Endothelial cell of umbilical vein (primary cell): ENCODE data around the gene P2RX3. TPM values are rescaled to one million over a fixed set of nuclear protein-coding genes. Genes with fewer than 3 reads are reported as not detected.

Experiments
- BruUV-seq: library from RNA; stranded (reverse); fragments of 400-500 nt; replicated peaks from 2 replicates; lab custom pipeline; 2021; lab: Mats Ljungman, UMichigan
- CTCF ChIA-PET: fragments of 300-600, 350-600 bp; sonication (Branson Sonifier 250); formaldehyde crosslinking; loops from one replicate; lab custom pipeline; 2021; ENCODE audit warnings: antibody characterized with exemption, inconsistent platforms; lab: Charles Lee
- POLR2A ChIA-PET: fragments of 300-600, 350-600 bp; sonication (Branson Sonifier 250); formaldehyde crosslinking; loops from one replicate; lab custom pipeline; 2021; ENCODE audit warnings: antibody characterized with exemption, inconsistent platforms; lab: Charles Lee
- DNase-seq: peaks from one replicate; pipeline ENCODE4 v3.0.0-alpha.2; 2011; ENCODE audit warnings: low read depth, low spot score
- FAIRE-seq: peaks from 2 replicates; lab custom pipeline; 2011; peaks lifted over from hg19 to GRCh38; lab: Jason Lieb, UNC
- H2AFZ ChIP-seq: 2 replicates; pipeline ENCODE4 v1.6.0; 2012; ENCODE audit warnings: low read depth, low read length, control low read depth, inconsistent platforms
- H3K27ac ChIP-seq: 2 replicates; pipeline ENCODE4 v1.5.1; 2011; ENCODE audit warnings: low read depth, mild to moderate bottlenecking, control low read depth, low read length, moderate library complexity; ENCODE audit not compliant: insufficient read depth
- H3K27me3 ChIP-seq, 2 experiments: 2 replicates each; pipeline versions ENCODE4 v1.6.0 to v1.6.1; 2011; ENCODE audit warnings: low read length in 2 of 2, mixed read lengths in 1 of 2; ENCODE audit not compliant: control insufficient read depth in 2 of 2, insufficient read depth in 2 of 2
- H3K36me3 ChIP-seq, 2 experiments: 2 replicates in 1 of 2; 3 replicates in 1 of 2; pipeline ENCODE4 v1.5.1; 2011; ENCODE audit warnings: low read length in 2 of 2, mild to moderate bottlenecking in 1 of 2, moderate library complexity in 1 of 2; ENCODE audit not compliant: control insufficient read depth in 2 of 2, insufficient read depth in 2 of 2; ENCODE audit errors: extremely low read depth in 1 of 2
- H3K4me1 ChIP-seq: 3 replicates; pipeline ENCODE4 v1.5.1; 2011; ENCODE audit warnings: mild to moderate bottlenecking, low read length; ENCODE audit not compliant: control insufficient read depth, insufficient read depth; ENCODE audit errors: extremely low read depth
- H3K4me2 ChIP-seq: 2 replicates; pipeline ENCODE4 v1.6.1; 2011; ENCODE audit warnings: low read length, control low read depth, mixed read lengths; ENCODE audit not compliant: insufficient read depth
- H3K4me3 ChIP-seq, 3 experiments: fragments of 200-600 bp in 1 of 3; sonication (generic), shearing (Covaris generic) in 1 of 3; replicated peaks in 1 of 3; 2 replicates each; pipeline ENCODE4 v1.5.1; 2011 to 2016; ENCODE audit warnings: control low read depth in 3 of 3, low read length in 3 of 3, mild to moderate bottlenecking in 2 of 3, inconsistent platforms in 1 of 3, low read depth in 1 of 3, moderate library complexity in 1 of 3; ENCODE audit not compliant: insufficient read depth in 1 of 3
- H3K79me2 ChIP-seq: 2 replicates; pipeline ENCODE4 v1.6.0; 2012; ENCODE audit warnings: low read length, inconsistent platforms; ENCODE audit not compliant: control insufficient read depth, insufficient read depth
- H3K9ac ChIP-seq: replicated peaks from 2 replicates; pipeline ENCODE3; 2011; ENCODE audit warnings: low read length, control low read depth; ENCODE audit not compliant: insufficient read depth; ENCODE audit errors: extremely low read depth
- H3K9me1 ChIP-seq: replicated peaks from 3 replicates; pipeline ENCODE4 v1.6.0; 2011; ENCODE audit warnings: mild to moderate bottlenecking, low read length; ENCODE audit not compliant: control insufficient read depth, insufficient read depth; ENCODE audit errors: extremely low read depth
- H3K9me3 ChIP-seq: replicated peaks from 2 replicates; pipeline ENCODE4 v1.5.1; 2012; ENCODE audit warnings: low read length, inconsistent platforms; ENCODE audit not compliant: control insufficient read depth, insufficient read depth
- H4K20me1 ChIP-seq: replicated peaks from 2 replicates; pipeline ENCODE3; 2011; ENCODE audit warnings: mild to moderate bottlenecking, low read length; ENCODE audit not compliant: control insufficient read depth, insufficient read depth; ENCODE audit errors: extremely low read depth
- EZH2 ChIP-seq: IDR thresholded peaks from 2 replicates; pipeline ENCODE4 v1.6.1; 2012; ENCODE audit warnings: borderline replicate concordance, low read depth, mild to moderate bottlenecking, moderate library complexity, low read length, inconsistent platforms; ENCODE audit not compliant: severe bottlenecking
- FOS ChIP-seq: IDR thresholded peaks from 2 replicates; pipeline ENCODE4 v1.6.1; 2011; ENCODE audit warnings: mild to moderate bottlenecking, low read length, moderate library complexity, borderline replicate concordance; ENCODE audit not compliant: insufficient read depth
- JUN ChIP-seq: IDR thresholded peaks from 2 replicates; pipeline ENCODE4 v1.6.1; 2011; ENCODE audit warnings: borderline replicate concordance, low read depth; ENCODE audit not compliant: insufficient read length, insufficient read depth
- MYC ChIP-seq: IDR thresholded peaks from one replicate; pipeline ENCODE4 v1.6.1; 2011; ENCODE audit warnings: mild to moderate bottlenecking, low read depth, low read length
- POLR2AphosphoS5 ChIP-seq: IDR thresholded peaks from 2 replicates; pipeline ENCODE4 v1.6.1; 2012; ENCODE audit warnings: low read depth, mild to moderate bottlenecking, control low read depth, low read length, moderate library complexity; ENCODE audit not compliant: insufficient read depth
- dilution Hi-C: fragments of 300-500 bp; cut with MboI; formaldehyde crosslinking; loops from one replicate; pipeline ENCODE4 v1.15.0; 2019; ENCODE audit warnings: low sequenced_read_pairs; ENCODE audit not compliant: extremely low pct_ligation_motif_present
- intact Hi-C: fragments of 100-400 bp; cut with micrococcal nuclease; formaldehyde crosslinking; loops from one replicate; pipeline ENCODE4 v1.10.0; 2022
- polyA plus RNA-seq, 4 experiments: library from polyadenylated mRNA; depleted of rRNA in 3 of 4; stranded (reverse) in 3 of 4; unstranded in 1 of 4; fragments of >200 nt; gene quantifications; 2 replicates each; pipeline versions ENCODE4 v1.2.1 to v1.2.3, GENCODE V29; 2011 to 2012; ENCODE audit warnings: missing spikeins in 1 of 4
- total RNA-seq: library from RNA; stranded (reverse); gene quantifications from 2 replicates; pipeline ENCODE4 v1.2.3, GENCODE V29; 2021
- TF ChIP-seq, protein P1 (sequence below), 2 donors: IDR thresholded peaks; 1 replicate in 1 of 2; 2 replicates in 1 of 2; pipeline ENCODE4 v1.5.1; 2011; ENCODE audit warnings: low read length in 2 of 2, mild to moderate bottlenecking in 2 of 2, moderate library complexity in 2 of 2, control low read depth in 1 of 2, inconsistent platforms in 1 of 2, low read depth in 1 of 2; ENCODE audit not compliant: insufficient read depth in 1 of 2; ENCODE audit errors: extremely low read depth in 1 of 2
- TF ChIP-seq, protein P2 (sequence below): IDR thresholded peaks from 2 replicates; pipeline ENCODE4 v1.6.1; 2011; ENCODE audit not compliant: insufficient read depth, insufficient read length

The P2RX3 gene
- total and polyA plus RNA-seq, 2 donors (not counting 3 experiments of a cell fraction or from before 2014, with no cell fraction given): not detected

DNA sequence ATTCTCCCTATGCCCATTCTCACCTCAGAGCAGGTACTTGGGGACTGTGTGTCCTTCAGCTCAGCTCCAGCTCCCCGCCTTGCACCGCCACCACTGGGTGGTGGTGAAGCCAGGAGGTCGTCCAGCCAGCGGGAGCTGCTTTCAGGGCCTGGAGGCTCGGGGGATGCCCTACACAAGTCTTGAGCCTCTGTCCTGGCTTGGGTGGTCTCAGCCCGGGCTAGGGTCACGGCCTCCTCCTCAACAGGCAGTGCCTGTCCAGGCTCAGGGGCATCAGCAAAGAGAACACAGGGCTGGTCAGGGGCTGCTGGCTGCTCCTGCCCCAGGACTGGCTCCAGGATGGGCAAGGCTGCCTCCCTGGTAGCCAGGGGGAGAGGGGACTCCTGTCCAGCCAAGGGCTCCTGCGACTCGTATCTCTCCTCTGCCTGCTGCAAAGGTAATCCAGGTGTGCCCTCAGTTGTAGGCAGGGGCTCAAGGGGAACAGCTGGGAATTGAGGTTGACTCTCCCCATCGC lies 25.6 kb upstream of the P2RX3 start:
- H3K27ac ChIP-seq: no peak overlapping the region
- no peaks in the 10 kb centered on the region for H3K9me1 ChIP-seq
- H3K9me3 ChIP-seq: no peaks in the 10 kb centered on the region
- intact Hi-C loops: loop anchor here (10.0 kb wide), 1 partner anchor 1262 kb away; the partner anchor contains the start of genes LPXN and ZFP91
- H3K27me3 ChIP-seq: no peaks in the 10 kb centered on the region
- FAIRE-seq (no peak), DNase-seq (no peak)
- TF ChIP-seq JUN: no peak
- TF ChIP-seq, protein P1, sequence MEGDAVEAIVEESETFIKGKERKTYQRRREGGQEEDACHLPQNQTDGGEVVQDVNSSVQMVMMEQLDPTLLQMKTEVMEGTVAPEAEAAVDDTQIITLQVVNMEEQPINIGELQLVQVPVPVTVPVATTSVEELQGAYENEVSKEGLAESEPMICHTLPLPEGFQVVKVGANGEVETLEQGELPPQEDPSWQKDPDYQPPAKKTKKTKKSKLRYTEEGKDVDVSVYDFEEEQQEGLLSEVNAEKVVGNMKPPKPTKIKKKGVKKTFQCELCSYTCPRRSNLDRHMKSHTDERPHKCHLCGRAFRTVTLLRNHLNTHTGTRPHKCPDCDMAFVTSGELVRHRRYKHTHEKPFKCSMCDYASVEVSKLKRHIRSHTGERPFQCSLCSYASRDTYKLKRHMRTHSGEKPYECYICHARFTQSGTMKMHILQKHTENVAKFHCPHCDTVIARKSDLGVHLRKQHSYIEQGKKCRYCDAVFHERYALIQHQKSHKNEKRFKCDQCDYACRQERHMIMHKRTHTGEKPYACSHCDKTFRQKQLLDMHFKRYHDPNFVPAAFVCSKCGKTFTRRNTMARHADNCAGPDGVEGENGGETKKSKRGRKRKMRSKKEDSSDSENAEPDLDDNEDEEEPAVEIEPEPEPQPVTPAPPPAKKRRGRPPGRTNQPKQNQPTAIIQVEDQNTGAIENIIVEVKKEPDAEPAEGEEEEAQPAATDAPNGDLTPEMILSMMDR (IDR thresholded peaks at IDR 0.05; ENCODE audit: extremely low read depth in 1 of 2, insufficient read depth in 1 of 2, low read depth in 1 of 2, low read length in 2 of 2): no peak
- TF ChIP-seq, protein P2, sequence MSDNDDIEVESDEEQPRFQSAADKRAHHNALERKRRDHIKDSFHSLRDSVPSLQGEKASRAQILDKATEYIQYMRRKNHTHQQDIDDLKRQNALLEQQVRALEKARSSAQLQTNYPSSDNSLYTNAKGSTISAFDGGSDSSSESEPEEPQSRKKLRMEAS: no peak
- TF ChIP-seq EZH2: no peak
- TF ChIP-seq MYC: no peak
- no peak for TF ChIP-seq FOS
- no peak for TF ChIP-seq POLR2AphosphoS5
- no peak overlapping the region for H3K9ac ChIP-seq
- no peak overlapping the region for H3K4me2 ChIP-seq
- peaks cover 14 to 48% of the 10 kb centered on the region in 2 experiments for H3K36me3 ChIP-seq
- ChIA-PET POLR2A (interaction anchor here (1.7 to 2.9 kb wide), 3 partner anchors 13 to 23 kb away, joined by 8 to 23 read pairs (median 9); partner anchors contain the start of gene TNKS1BP1), CTCF (interaction anchor here (1.0 to 2.9 kb wide), 4 partner anchors 9 to 63 kb away, joined by 3 to 37 read pairs (median 7); partner anchors contain the start of gene TNKS1BP1)
- H3K4me1 ChIP-seq: peaks cover 16% of the 10 kb centered on the region
- no peak overlapping the region for H3K4me3 ChIP-seq
- peaks cover 27% of the 10 kb centered on the region for H3K79me2 ChIP-seq
- no peak overlapping the region for H2AFZ ChIP-seq
- dilution Hi-C loops: no loop called here
- no peaks in the 10 kb centered on the region for H4K20me1 ChIP-seq
- no TSS peak for BruUV-seq
